Caki2 (cell line): ENCODE data around the gene PDGFA. TPM values are rescaled to one million over a fixed set of nuclear protein-coding genes. Genes with fewer than 3 reads are reported as not detected.

Experiments used
- DNase-seq: peaks from one replicate; pipeline ENCODE4 v3.0.0-alpha.2; 2015; ENCODE audit warnings: low read depth
- in situ Hi-C: cut with HindIII; loops from 2 replicates; pipeline ENCODE4 v1.10.0; 2016; ENCODE audit warnings: low sequenced_read_pairs, low pct_unique_long_range_greater_than_20kb, mixed read lengths
- total RNA-seq: library from RNA; depleted of rRNA; stranded (reverse); fragments of >200 nt; shearing (Covaris generic); gene quantifications from 2 replicates; pipeline ENCODE4 v1.2.3, GENCODE V29; 2014; ENCODE audit warnings: low replicate concordance; rRNA removed

PDGFA gene
- 24.6 and 25.8 TPM in 2 replicates for total RNA-seq

GRCh38 chr7:519484-520390 is at the start of gene PDGFA:
TSS of gene PDGFA (minus strand) at chr7:519846. CDS start at chr7:519001, 845 bp downstream.
- in situ Hi-C loops = no loop called here
- peak; percentile 83 for DNase-seq

- no peak for DNase-seq
- in situ Hi-C loops = no loop called here
Observed at GRCh38 chr7:568031-568951, 48.6 kb upstream of the PDGFA start.

GRCh38 chr7:567305-567883 is 47.7 kb upstream of the PDGFA start:
- DNase-seq = no peak
- in situ Hi-C loops = no loop called here

GRCh38 chr7:566100-566499 is 46.5 kb upstream of the PDGFA start:
- DNase-seq = no peak
- in situ Hi-C loops = no loop called here

GRCh38 chr7:564176-564865 is 44.7 kb upstream of the PDGFA start:
- in situ Hi-C loops = no loop called here

GRCh38 chr7:563629-564170 is 44.1 kb upstream of the PDGFA start:
- DNase-seq = no peak

More at GRCh38 chr7:564176-564865, 44.7 kb upstream of the PDGFA start:
- no peak for DNase-seq

GRCh38 chr7:562789-563628 is 43.4 kb upstream of the PDGFA start:
- in situ Hi-C loops = no loop called here
- no peak for DNase-seq

More at GRCh38 chr7:563629-564170, 44.1 kb upstream of the PDGFA start:
- in situ Hi-C loops = no loop called here

- in situ Hi-C loops = no loop called here
- no peak for DNase-seq
Observed at GRCh38 chr7:562374-562675, 42.7 kb upstream of the PDGFA start.

- no peak for DNase-seq
- in situ Hi-C loops = no loop called here
Observed at GRCh38 chr7:561631-562373, 42.2 kb upstream of the PDGFA start.

- in situ Hi-C loops = no loop called here
- DNase-seq = no peak
Observed at GRCh38 chr7:560966-561630, 41.5 kb upstream of the PDGFA start.

GRCh38 chr7:559396-559705 is 39.7 kb upstream of the PDGFA start:
- no peak for DNase-seq
- in situ Hi-C loops = no loop called here

GRCh38 chr7:557558-557881 is 37.9 kb upstream of the PDGFA start:
- no peak for DNase-seq
- in situ Hi-C loops = no loop called here

- no peak for DNase-seq
- in situ Hi-C loops = no loop called here
Observed at GRCh38 chr7:556837-557557, 37.4 kb upstream of the PDGFA start.

- no peak for DNase-seq
- in situ Hi-C loops = no loop called here
Observed at GRCh38 chr7:556291-556826, 36.7 kb upstream of the PDGFA start.

- in situ Hi-C loops = no loop called here
- no peak for DNase-seq
Observed at GRCh38 chr7:555551-556160, 36.0 kb upstream of the PDGFA start.
